Measurements from ENCODE around the gene SAMD8. TPM values are rescaled to one million over a fixed set of nuclear protein-coding genes. Genes with fewer than 3 reads are reported as not detected.

The SAMD8 gene
- total and polyA plus RNA-seq, 2 experiments from 2014 or later = 10.7 to 29.2 TPM

DNA sequence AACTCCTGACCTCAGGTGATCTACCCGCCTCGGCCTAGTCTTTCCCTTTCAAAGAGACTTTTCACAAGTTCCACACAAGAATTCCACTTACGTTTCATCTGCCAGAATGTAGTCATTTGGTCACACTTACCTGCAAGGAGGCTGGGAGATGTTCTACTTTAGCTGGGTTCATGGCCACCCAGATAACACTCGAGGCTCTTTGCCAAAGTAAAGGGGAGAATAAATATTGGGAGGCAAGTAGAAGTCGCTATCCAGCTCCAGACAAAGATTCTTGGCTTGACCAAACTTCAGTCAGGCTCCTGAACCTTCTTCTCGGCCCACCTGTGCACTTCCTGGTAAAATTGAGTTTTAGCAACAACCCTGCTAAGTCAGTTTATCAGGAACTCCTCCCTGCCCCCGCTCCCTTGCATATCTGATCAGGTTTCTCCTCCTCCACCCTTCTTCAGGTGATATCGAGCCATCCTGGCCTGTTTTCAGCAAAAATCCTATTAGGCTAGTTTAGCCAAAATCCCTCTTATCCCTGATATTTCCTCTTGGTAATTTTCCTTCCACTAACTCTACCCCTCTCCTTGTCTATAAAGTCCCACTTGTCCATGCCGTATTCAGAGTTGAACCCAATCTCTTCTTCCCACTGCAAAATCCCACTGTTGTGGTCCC, 25.1 kb upstream of the SAMD8 start:
- Histone ChIP-seq H3K9me2 (replicated peaks; ENCODE audit: insufficient read depth) (no peaks in the 10 kb centered on the region), H3K4me1 (ENCODE audit: insufficient read depth) (peaks cover 3% of the 10 kb centered on the region), H3K36me3 (replicated peaks; ENCODE audit: insufficient read depth, low read depth) (no peaks in the 10 kb centered on the region), H3K4me2 (no peak overlapping the region), H3K79me2 (no peaks in the 10 kb centered on the region), H2AFZ (no peak overlapping the region), H4K20me1 (ENCODE audit: insufficient read depth, poor library complexity, severe bottlenecking) (no peaks in the 10 kb centered on the region), H3K27ac (no peak overlapping the region), H3K27me3 (no peaks in the 10 kb centered on the region), H3K4me3 (no peak overlapping the region), H3K9me3 (ENCODE audit: low read depth) (no peaks in the 10 kb centered on the region)
- no peak for DNase-seq (ENCODE audit: low spot score)
- TF ChIP-seq EZH2phosphoT487 (IDR thresholded peaks at IDR 0.05; ENCODE audit: low read depth, severe bottlenecking, unreplicated experiment) (no peak), EZH2 (IDR thresholded peaks at IDR 0.05; ENCODE audit: borderline replicate concordance) (no peak)
- TF ChIP-seq, protein P1, sequence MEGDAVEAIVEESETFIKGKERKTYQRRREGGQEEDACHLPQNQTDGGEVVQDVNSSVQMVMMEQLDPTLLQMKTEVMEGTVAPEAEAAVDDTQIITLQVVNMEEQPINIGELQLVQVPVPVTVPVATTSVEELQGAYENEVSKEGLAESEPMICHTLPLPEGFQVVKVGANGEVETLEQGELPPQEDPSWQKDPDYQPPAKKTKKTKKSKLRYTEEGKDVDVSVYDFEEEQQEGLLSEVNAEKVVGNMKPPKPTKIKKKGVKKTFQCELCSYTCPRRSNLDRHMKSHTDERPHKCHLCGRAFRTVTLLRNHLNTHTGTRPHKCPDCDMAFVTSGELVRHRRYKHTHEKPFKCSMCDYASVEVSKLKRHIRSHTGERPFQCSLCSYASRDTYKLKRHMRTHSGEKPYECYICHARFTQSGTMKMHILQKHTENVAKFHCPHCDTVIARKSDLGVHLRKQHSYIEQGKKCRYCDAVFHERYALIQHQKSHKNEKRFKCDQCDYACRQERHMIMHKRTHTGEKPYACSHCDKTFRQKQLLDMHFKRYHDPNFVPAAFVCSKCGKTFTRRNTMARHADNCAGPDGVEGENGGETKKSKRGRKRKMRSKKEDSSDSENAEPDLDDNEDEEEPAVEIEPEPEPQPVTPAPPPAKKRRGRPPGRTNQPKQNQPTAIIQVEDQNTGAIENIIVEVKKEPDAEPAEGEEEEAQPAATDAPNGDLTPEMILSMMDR (IDR thresholded peaks at IDR 0.05; ENCODE audit: poor library complexity) = no peak
- 91% methylated on average over 9 of the region's 9 CpGs for WGBS (ENCODE audit: low lambda C conversion rate, missing lambda C conversion rate)

DNA sequence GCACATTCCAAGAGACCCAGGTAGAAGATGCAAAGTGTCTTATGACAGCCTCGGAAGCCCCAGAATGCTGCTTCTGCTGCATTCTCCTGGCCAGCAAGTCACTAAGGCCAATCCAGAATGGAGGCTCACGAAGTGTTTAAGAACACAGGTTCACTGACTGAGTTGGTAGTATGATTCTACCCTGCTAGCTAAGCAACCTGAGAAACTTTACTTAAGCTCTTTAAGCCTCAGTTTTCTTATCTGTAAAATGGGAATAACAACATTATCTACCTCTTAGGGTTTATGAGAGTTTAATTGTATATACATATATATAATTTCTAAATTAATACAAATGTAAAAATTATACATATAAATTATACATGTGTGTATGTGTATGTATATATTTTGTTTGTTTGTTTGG, 22.8 kb upstream of the SAMD8 start:
- H2AFZ ChIP-seq = no peak overlapping the region
- H3K9me3 ChIP-seq (ENCODE audit: low read depth) = no peaks in the 10 kb centered on the region
- no peaks in the 10 kb centered on the region for H3K79me2 ChIP-seq
- 92% methylated on average over 2 of the region's 2 CpGs for WGBS (ENCODE audit: low lambda C conversion rate, missing lambda C conversion rate)
- peaks cover 3% of the 10 kb centered on the region for H3K4me1 ChIP-seq (ENCODE audit: insufficient read depth)
- no peaks in the 10 kb centered on the region for H4K20me1 ChIP-seq (ENCODE audit: insufficient read depth, poor library complexity, severe bottlenecking)
- H3K4me3 ChIP-seq = no peak overlapping the region
- no peak overlapping the region for H3K27ac ChIP-seq
- H3K36me3 ChIP-seq (replicated peaks; ENCODE audit: insufficient read depth, low read depth) = no peaks in the 10 kb centered on the region
- no peak for DNase-seq (ENCODE audit: low spot score)
- no peaks in the 10 kb centered on the region for H3K27me3 ChIP-seq
- H3K4me2 ChIP-seq = no peak overlapping the region
- H3K9me2 ChIP-seq (replicated peaks; ENCODE audit: insufficient read depth) = no peaks in the 10 kb centered on the region
- TF ChIP-seq EZH2 (IDR thresholded peaks at IDR 0.05; ENCODE audit: borderline replicate concordance) (no peak), EZH2phosphoT487 (IDR thresholded peaks at IDR 0.05; ENCODE audit: low read depth, severe bottlenecking, unreplicated experiment) (no peak)
- TF ChIP-seq, protein P1 (IDR thresholded peaks at IDR 0.05; ENCODE audit: poor library complexity) = no peak

DNA sequence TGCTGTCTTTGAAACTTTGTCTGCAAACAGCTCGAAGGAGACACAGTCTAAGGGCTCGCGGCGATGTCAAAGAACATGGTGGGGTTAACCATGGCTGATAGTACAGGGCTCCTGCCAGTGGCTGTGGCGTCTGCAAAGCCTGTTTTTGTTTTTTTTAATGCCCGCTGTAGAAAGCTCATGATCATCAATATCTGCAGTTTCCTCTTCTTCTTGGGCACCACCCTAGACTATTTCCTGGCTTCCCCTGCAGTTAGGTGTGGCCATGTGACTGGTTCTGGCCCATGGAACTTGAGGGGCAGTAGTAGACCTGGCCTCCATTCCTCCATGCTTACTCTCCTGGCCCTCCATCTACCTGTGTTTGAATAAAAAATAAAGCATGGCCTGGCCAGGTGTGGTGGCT, 21.8 kb upstream of the SAMD8 start:
- 94% methylated on average over 6 of the region's 6 CpGs for WGBS (ENCODE audit: low lambda C conversion rate, missing lambda C conversion rate)

More for the DNA sequence above, 21.8 kb upstream of the SAMD8 start:
- Histone ChIP-seq H3K79me2 (no peaks in the 10 kb centered on the region), H3K4me1 (ENCODE audit: insufficient read depth) (no peaks in the 10 kb centered on the region), H4K20me1 (ENCODE audit: insufficient read depth, poor library complexity, severe bottlenecking) (no peaks in the 10 kb centered on the region), H3K4me3 (no peak overlapping the region), H3K27me3 (no peaks in the 10 kb centered on the region), H3K4me2 (no peak overlapping the region), H3K27ac (no peak overlapping the region), H3K9me2 (replicated peaks; ENCODE audit: insufficient read depth) (no peaks in the 10 kb centered on the region), H3K36me3 (replicated peaks; ENCODE audit: insufficient read depth, low read depth) (no peaks in the 10 kb centered on the region), H3K9me3 (ENCODE audit: low read depth) (no peaks in the 10 kb centered on the region), H2AFZ (no peak overlapping the region)
- DNase-seq (ENCODE audit: low spot score) = no peak
- no peak for TF ChIP-seq EZH2 (IDR thresholded peaks at IDR 0.05; ENCODE audit: borderline replicate concordance)
- TF ChIP-seq, protein P1 (IDR thresholded peaks at IDR 0.05; ENCODE audit: poor library complexity) = no peak
- no peak for TF ChIP-seq EZH2phosphoT487 (IDR thresholded peaks at IDR 0.05; ENCODE audit: low read depth, severe bottlenecking, unreplicated experiment)
